Central memory CD8-positive, alpha-beta T cell (primary cell): ENCODE measurements around the gene STIM1.
"Not testable (repeated sequence)": the region's sequence is repeated elsewhere in the genome, so short reads cannot be mapped to it uniquely, and the experiment has no call there.

Experiments used
- ATAC-seq: fragments of 150-1000 bp; cut with Tn5 transposase; replicated peaks from 2 replicates; pipeline ENCODE4 v1.10.0; 2022; ENCODE audit warnings: mild to moderate bottlenecking, moderate FRiP score, moderate number of reproducible peaks; ENCODE audit not compliant: poor library complexity, severe bottlenecking; ENCODE audit errors: extremely low read depth
- DNase-seq, 2 donors: peaks; one replicate each; pipeline ENCODE4 v3.0.0; 2021; ENCODE audit warnings: low spot score in 2 of 2
- H3K27ac Mint-ChIP-seq: one replicate; pipeline ENCODE4 v1.8.0; 2022; ENCODE audit warnings: low read depth, mild to moderate bottlenecking, moderate library complexity, mixed read lengths
- H3K27me3 Mint-ChIP-seq: one replicate; pipeline ENCODE4 v1.8.0; 2022; ENCODE audit warnings: mixed read lengths
- H3K36me3 Mint-ChIP-seq: one replicate; pipeline ENCODE4 v1.8.0; 2022; ENCODE audit warnings: mild to moderate bottlenecking, moderate library complexity, mixed read lengths; ENCODE audit not compliant: insufficient read depth
- H3K4me1 Mint-ChIP-seq: one replicate; pipeline ENCODE4 v1.8.0; 2022; ENCODE audit warnings: mixed read lengths
- H3K4me3 Mint-ChIP-seq: one replicate; pipeline ENCODE4 v1.8.0; 2022; ENCODE audit warnings: mild to moderate bottlenecking, moderate library complexity, mixed read lengths
- H3K9me3 Mint-ChIP-seq: one replicate; pipeline ENCODE4 v1.8.0; 2022; ENCODE audit warnings: mixed read lengths

Gene STIM1

GRCh38 chr11:4030197-4030596 is 174.7 kb downstream of the STIM1 start:
- H3K27ac Mint-ChIP-seq: peak overlapping the region; percentile 38
- ATAC-seq (no peak), DNase-seq (no peak)
- peaks cover 13% of the 10 kb centered on the region for H3K36me3 Mint-ChIP-seq
- H3K4me3 Mint-ChIP-seq: no peak overlapping the region
- no peaks in the 10 kb centered on the region for H3K9me3 Mint-ChIP-seq
- H3K4me1 Mint-ChIP-seq: peaks cover 17% of the 10 kb centered on the region
- no peaks in the 10 kb centered on the region for H3K27me3 Mint-ChIP-seq

- ATAC-seq (no peak), DNase-seq (no peak)
- peaks cover 4% of the 10 kb centered on the region for H3K9me3 Mint-ChIP-seq
- peaks cover 8% of the 10 kb centered on the region for H3K36me3 Mint-ChIP-seq
- H3K4me3 Mint-ChIP-seq: no peak overlapping the region
- no peaks in the 10 kb centered on the region for H3K27me3 Mint-ChIP-seq
- H3K4me1 Mint-ChIP-seq: peaks cover 28% of the 10 kb centered on the region
- H3K27ac Mint-ChIP-seq: no peak overlapping the region
Observed at GRCh38 chr11:4032097-4032496, 176.6 kb downstream of the STIM1 start.

GRCh38 chr11:4035985-4036384 is 180.5 kb downstream of the STIM1 start:
- Mint-ChIP-seq H3K27ac (no peak overlapping the region), H3K36me3 (peaks cover 2% of the 10 kb centered on the region), H3K9me3 (peaks cover 4% of the 10 kb centered on the region), H3K4me3 (no peak overlapping the region), H3K27me3 (no peaks in the 10 kb centered on the region), H3K4me1 (peaks cover 47% of the 10 kb centered on the region)
- no peak for ATAC-seq
- no peak for DNase-seq

- peaks cover 63% of the 10 kb centered on the region for H3K4me1 Mint-ChIP-seq
- no peaks in the 10 kb centered on the region for H3K27me3 Mint-ChIP-seq
- H3K4me3 Mint-ChIP-seq: no peak overlapping the region
- ATAC-seq (no peak), DNase-seq (no peak)
- no peak overlapping the region for H3K27ac Mint-ChIP-seq
- H3K9me3 Mint-ChIP-seq: peaks cover 4% of the 10 kb centered on the region
- no peaks in the 10 kb centered on the region for H3K36me3 Mint-ChIP-seq
Observed at GRCh38 chr11:4039011-4039410, 183.5 kb downstream of the STIM1 start.

- DNase-seq (no peak), ATAC-seq (no peak)
- no peaks in the 10 kb centered on the region for H3K36me3 Mint-ChIP-seq
- H3K9me3 Mint-ChIP-seq: peaks cover 4% of the 10 kb centered on the region
- H3K4me1 Mint-ChIP-seq: peaks cover 62% of the 10 kb centered on the region
- peak overlapping the region; percentile 10 for H3K27ac Mint-ChIP-seq
- H3K27me3 Mint-ChIP-seq: no peaks in the 10 kb centered on the region
- H3K4me3 Mint-ChIP-seq: no peak overlapping the region
Observed at GRCh38 chr11:4040461-4040860, 185.0 kb downstream of the STIM1 start.

- Mint-ChIP-seq H3K27ac (peak overlapping the region; percentile 19), H3K4me1 (peaks cover 59% of the 10 kb centered on the region), H3K9me3 (no peaks in the 10 kb centered on the region), H3K4me3 (no peak overlapping the region), H3K27me3 (no peaks in the 10 kb centered on the region), H3K36me3 (no peaks in the 10 kb centered on the region)
- ATAC-seq (no peak), DNase-seq (no peak)
Observed at GRCh38 chr11:4041731-4042391, 186.4 kb downstream of the STIM1 start.

- Mint-ChIP-seq H3K36me3 (peaks cover 5% of the 10 kb centered on the region), H3K4me3 (no peak overlapping the region), H3K9me3 (no peaks in the 10 kb centered on the region), H3K4me1 (peaks cover 51% of the 10 kb centered on the region), H3K27me3 (no peaks in the 10 kb centered on the region), H3K27ac (no peak overlapping the region)
- ATAC-seq (no peak), DNase-seq (no peak)
Observed at GRCh38 chr11:4044976-4045646, 189.6 kb downstream of the STIM1 start.

- DNase-seq (no peak), ATAC-seq (no peak)
- Mint-ChIP-seq H3K9me3 (no peaks in the 10 kb centered on the region), H3K4me3 (no peak overlapping the region), H3K27ac (no peak overlapping the region), H3K4me1 (peaks cover 31% of the 10 kb centered on the region), H3K27me3 (no peaks in the 10 kb centered on the region), H3K36me3 (peaks cover 11% of the 10 kb centered on the region)
Observed at GRCh38 chr11:4048340-4048739, 192.9 kb downstream of the STIM1 start.

- Mint-ChIP-seq H3K36me3 (peaks cover 11% of the 10 kb centered on the region), H3K27me3 (no peaks in the 10 kb centered on the region), H3K9me3 (no peaks in the 10 kb centered on the region), H3K27ac (no peak overlapping the region), H3K4me3 (no peak overlapping the region), H3K4me1 (peaks cover 27% of the 10 kb centered on the region)
- ATAC-seq (no peak), DNase-seq (no peak)
Observed at GRCh38 chr11:4049006-4049405, 193.5 kb downstream of the STIM1 start.

- Mint-ChIP-seq H3K4me1 (peaks cover 26% of the 10 kb centered on the region), H3K36me3 (peaks cover 11% of the 10 kb centered on the region), H3K27me3 (no peaks in the 10 kb centered on the region), H3K4me3 (no peak overlapping the region), H3K9me3 (no peaks in the 10 kb centered on the region), H3K27ac (no peak overlapping the region)
- ATAC-seq: no peak
- no peak for DNase-seq
Observed at GRCh38 chr11:4050138-4050537, 194.7 kb downstream of the STIM1 start.

GRCh38 chr11:4053200-4053599 is 197.7 kb downstream of the STIM1 start:
- H3K36me3 Mint-ChIP-seq: peaks cover 10% of the 10 kb centered on the region
- not testable (repeated sequence) for DNase-seq, H3K27me3 Mint-ChIP-seq, H3K9me3 Mint-ChIP-seq, H3K27ac Mint-ChIP-seq, ATAC-seq, H3K4me3 Mint-ChIP-seq
- peaks cover 27% of the 10 kb centered on the region for H3K4me1 Mint-ChIP-seq

- H3K4me1 Mint-ChIP-seq: peaks cover 36% of the 10 kb centered on the region
- H3K27ac Mint-ChIP-seq: no peak overlapping the region
- H3K27me3 Mint-ChIP-seq: no peaks in the 10 kb centered on the region
- no peak overlapping the region for H3K4me3 Mint-ChIP-seq
- DNase-seq (no peak), ATAC-seq (no peak)
- no peaks in the 10 kb centered on the region for H3K9me3 Mint-ChIP-seq
- peaks cover 14% of the 10 kb centered on the region for H3K36me3 Mint-ChIP-seq
Observed at GRCh38 chr11:4054643-4055042, 199.2 kb downstream of the STIM1 start.

- Mint-ChIP-seq H3K27ac (peak overlapping the region; percentile 30), H3K9me3 (no peaks in the 10 kb centered on the region), H3K27me3 (no peaks in the 10 kb centered on the region), H3K36me3 (peaks cover 28% of the 10 kb centered on the region), H3K4me3 (no peak overlapping the region), H3K4me1 (peaks cover 42% of the 10 kb centered on the region)
- DNase-seq (no peak), ATAC-seq (no peak)
Observed at GRCh38 chr11:4059424-4059823, 204.0 kb downstream of the STIM1 start.
